Mesenteric fat pad (tissue), 1 donor: ENCODE measurements around the gene NUFIP1. TPM values are rescaled to one million over a fixed set of nuclear protein-coding genes. Genes with fewer than 3 reads are reported as not detected.
A peak's percentile ranks its signal among the peaks of the same experiment; 100 is the strongest.
"Not testable (repeated sequence)": the region's sequence is repeated elsewhere in the genome, so short reads cannot be mapped to it uniquely, and the experiment has no call there.

Experiments
- DNase-seq: peaks from one replicate; pipeline ENCODE4 v3.0.0-alpha.2; 2020; ENCODE audit warnings: low spot score
- total RNA-seq: library from RNA; stranded (reverse); fragmentation: NEBNext Ultra II Directional; extraction: Animal tissue kit (Norgen Biotek cat#: 25700); gene quantifications from one replicate; pipeline ENCODE4 v1.2.1, GENCODE V29; 2021
- donor health status: DM: yes; HTN: yes; CAD: no.

The NUFIP1 gene
- total RNA-seq, 1 donor from 2014 or later, result 5.2 TPM

DNA sequence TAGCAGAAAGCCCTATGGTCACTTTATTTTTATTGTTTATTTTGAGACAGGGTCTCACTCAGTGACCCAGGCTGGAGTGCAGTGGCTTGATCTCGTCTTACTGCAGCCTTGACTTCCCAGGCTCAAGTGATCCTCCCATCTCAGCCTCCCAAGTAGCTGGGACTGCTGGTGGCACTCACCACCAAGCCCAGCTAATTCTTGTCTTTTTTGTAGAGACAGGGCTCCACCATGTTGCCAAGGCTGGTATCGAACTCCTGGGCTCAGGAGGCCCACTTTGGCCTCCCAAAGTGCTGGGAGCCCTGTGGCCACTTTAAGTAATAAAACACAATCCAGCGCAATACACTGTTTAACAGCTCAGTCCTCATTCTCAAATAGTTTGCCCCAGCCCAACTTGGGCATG lies 69.3 kb downstream of the NUFIP1 start:
- DNase-seq, result no peak

DNA sequence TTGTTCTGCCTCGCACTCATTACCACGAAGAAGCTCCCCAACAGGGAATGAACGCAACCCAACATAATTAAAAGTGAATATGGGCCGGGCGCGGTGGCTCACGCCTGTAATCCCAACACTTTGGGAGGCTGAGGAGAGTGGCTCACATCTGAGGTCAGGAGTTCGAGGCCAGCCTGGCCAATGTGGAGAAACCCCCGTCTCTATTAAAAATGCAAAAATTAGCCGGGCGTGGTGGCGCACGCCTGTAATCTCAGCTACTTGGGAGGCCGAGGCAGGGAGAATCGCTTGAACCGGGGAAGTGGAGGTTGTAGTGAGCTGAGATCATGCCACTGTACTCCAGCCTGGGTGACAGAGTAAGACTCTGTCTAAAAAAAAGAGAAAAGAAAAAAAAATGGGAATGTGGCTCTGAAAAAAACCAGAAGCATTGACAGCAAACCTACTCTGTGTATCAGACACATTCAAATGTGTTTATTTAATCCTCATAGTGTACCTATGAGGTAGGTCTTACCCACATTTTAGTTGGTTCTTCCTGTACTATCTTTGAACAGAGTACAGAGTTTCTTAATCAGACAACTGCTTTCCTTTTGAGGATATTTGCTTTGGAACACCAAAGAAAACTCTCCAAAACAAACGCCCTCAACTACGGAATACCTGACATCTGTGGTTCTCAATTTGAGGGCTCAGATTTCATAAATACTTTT lies 70.0 kb downstream of the NUFIP1 start:
- DNase-seq, result no peak

DNA sequence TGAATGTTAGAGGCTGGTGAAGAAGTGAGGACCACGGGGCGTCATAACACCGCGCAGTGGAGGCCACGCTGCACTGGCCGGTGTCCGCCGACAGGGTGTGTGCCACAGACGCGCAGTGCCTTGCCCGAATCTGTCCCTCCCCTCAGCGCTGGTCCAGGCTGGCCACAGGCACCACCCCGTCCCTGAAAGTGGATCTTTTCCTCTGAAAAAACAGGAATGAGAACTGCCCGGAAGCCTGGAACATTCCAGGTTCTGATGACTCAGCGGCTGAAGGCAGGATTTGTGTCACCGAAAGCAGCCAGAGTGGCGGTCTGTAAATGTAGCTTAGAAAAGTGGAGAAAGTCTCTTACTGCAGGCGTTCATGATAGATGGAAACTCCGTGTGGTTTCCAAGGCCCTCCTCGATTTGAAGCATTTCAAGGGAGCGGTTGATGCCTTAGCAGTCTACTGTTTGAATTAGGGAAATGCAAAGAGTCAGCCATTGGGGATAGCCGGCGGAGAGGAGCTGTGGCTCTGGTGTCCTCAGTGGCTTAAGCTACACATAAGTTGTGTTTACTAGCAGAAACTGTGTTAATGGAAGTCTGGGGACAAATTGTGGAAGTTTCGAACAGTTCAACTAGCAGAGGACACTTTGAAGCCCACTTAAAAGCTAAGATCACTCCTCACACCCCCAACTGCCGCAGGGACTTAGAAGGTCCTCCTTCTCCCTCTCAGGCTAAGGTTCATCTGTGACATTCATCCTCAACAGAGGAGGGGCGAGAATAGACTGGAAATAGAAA lies 70.8 kb downstream of the NUFIP1 start:
- DNase-seq, result peak; percentile 95

DNA sequence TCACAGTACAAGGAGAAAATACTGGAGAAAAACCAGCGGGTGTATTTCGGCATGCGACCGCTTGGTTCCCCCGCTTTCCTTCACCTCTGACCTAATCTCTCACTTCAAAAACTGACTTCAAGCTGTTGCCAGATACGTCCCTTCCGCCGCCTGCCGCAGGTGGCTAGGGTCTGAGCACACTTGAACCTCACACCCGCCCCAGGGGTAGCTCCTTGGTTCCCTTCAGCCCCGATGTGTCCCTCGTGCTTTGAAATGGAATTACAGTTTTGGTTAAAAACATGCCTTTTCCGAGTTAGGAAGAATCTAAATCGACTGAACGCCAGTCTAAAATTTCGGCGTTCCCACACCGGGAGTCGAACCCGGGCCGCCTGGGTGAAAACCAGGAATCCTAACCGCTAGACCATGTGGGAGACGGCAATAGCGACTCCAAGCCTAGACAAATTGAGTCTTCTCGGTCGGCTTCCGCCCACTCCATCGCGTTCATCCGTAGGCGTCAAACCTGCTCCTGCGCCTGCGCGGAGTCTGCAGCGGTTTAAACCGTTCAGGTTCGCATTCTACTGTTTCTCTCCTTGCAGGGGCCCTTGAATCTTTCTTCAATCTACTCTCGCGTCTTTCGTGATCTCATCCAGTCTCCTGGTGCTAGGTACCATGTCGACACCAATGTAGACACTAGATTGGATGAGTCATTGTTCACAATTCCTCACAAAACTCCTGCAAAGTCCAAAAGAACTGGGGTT lies 71.5 kb downstream of the NUFIP1 start:
- peak; percentile 96 for DNase-seq

DNA sequence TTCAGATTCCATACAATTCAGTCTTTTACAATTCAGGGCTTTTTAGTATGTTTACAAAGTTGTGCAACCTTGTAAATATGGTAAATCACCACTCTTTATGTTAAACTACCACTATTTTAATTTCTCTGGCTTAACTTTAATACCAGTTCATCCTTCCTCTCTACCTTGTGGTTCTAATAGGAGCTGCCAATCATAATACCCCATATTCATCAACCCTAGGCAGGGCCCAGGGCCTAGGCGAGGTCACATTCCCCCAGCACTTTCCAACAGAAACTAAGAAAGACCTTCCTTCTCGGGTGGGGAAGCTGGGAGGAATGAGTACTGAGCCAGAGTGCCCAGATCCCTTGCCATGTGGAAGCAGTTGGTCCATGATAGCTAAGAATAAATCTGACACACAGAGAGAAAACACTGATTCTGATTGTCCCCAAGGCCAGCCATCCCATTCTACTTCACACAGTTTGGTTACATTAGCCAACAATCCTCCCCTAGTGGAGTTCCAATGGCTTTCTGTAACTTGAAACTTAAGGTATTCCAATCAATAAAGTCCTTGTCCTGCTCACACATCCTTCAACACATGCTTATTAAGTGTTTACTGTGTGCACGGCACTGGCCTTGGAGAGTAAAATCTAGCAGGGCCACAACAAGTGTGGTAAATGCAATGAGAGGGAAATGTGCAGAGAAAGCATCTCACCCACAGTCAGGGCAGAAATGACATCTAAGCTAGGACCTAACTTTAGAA lies 76.8 kb downstream of the NUFIP1 start:
- no peak for DNase-seq

DNA sequence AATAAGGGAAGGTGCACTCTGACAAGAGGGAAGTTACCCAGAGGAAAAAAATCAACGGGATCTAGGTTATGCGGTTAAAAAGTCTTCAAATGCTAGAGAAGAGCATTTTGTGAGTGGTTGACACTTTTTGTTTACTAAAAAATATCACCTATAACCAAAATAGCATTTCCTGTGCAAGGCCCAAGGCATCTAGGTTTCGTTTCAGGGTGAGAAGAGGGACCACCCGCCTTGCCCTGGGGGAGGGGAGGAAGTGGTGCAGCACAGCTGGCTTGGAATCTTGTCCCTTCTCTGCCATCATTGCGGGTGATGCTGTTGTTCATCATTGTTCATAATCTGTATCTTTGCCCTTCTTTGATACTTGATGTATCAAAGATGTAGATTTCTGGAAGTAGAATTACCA lies 80.6 kb downstream of the NUFIP1 start:
- no peak for DNase-seq

DNA sequence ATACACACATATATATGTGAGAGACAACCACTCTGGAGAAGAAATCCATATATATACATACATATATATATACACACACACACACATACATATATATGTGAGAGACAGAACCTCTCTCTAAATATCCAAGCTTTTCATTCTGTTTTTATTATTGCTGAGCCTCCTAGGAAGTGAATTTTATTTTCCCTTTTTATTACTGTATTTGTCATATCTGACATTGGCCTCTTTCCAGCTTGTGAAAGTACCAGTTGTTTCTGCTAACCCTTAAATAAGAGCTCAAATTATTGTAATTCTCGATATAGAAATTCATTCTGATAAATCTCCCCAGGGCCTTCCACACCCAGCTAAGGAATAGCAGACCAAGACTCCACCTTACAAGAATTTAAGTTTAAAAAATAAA lies 81.0 kb downstream of the NUFIP1 start:
- DNase-seq, result no peak

DNA sequence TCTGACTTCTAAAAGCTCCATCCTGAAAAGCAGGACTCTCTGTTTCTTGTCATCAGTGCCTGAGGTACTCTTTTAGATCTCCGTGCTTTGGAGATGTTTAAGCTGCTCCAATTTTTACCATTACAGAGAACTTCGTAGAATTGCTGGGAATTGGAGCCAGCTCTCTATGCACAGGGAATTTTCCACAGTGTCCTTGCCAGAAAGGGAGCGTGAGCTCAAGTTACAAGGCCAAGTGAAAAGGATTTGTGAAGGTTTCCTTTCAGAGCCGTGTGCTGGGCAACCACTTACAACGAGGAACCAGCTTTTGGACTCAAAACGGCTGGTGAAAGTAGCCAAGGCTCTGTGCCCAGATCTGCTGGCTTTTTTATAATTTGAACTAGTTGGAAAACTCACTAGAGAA lies 82.6 kb downstream of the NUFIP1 start:
- no peak for DNase-seq

DNA sequence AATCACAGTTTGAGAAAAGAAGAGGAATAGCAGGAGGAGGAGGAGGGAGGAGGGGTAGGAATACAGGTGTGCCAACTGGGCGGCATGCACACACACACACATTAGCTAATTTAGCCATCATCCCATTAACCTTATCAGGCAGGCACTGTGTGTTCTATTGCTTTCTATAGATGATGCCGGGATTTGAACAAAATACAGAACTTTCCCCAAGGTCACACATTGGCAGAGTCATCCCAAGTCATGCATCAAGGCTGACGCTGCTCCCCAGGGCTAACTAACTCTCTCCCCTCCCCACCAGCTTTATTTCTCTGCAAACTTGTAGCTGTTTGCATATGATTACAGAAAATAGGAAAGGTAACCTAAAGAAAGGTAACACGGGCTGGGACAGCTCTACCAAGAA lies 83.0 kb downstream of the NUFIP1 start:
- no peak for DNase-seq

DNA sequence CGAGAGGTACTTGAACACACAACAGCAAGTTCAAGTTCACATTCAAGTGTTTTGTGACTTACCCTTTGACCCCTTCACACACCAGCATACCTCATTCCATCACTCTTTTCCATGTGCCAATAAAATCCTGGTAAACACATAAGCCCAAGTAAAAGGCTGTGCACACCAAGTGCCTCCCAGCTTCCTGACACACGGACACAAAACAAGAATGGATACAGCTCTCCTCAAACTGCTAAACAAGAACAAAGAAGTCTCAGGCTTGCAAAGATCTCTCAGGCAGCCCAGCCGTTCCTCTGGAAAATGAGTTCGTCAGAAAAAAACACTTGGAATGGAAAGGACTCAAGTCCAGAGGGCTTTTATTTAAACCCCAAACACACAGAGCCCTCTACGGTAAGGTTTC lies 83.7 kb downstream of the NUFIP1 start:
- DNase-seq, result no peak

DNA sequence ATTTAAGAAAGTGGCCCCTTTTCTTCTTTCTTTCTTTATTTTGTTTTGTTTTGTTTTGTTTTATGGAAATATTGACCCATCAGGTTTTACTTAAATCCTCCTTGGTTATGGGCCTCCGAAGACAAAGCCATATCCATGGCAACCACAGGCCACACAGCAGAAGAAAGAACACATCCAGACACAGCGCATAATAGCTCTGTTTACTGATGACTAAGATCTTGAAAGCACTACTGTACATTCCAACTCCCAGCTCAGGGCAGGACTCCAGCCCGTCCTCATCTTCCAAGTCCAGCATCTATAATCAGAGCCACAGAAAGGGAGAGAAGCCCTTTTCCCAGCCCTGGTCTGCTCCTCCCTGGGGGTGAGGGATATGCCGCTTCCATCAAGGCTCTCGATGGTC lies 84.3 kb downstream of the NUFIP1 start:
- no peak for DNase-seq

DNA sequence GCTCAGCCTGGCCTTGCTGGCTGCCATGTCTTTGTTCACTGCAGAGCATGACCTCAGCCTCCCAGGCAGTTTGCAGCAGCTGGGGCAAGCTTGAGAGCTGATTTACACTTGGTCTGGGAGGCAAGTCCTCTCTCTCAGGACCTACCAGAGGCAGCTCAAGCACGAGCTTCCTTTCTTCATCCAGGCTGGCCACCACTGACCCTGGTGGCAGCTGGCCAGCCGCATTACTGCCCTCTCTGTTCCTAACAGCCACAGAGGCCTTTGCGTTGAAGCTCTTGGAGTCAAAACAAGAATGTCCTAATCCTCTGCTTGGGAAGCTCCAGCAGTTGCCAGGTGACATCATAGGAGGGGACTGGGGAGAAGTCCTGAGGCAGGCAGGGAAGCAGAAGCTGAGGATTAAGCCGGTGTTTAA lies 85.7 kb downstream of the NUFIP1 start:
- DNase-seq, result no peak

DNA sequence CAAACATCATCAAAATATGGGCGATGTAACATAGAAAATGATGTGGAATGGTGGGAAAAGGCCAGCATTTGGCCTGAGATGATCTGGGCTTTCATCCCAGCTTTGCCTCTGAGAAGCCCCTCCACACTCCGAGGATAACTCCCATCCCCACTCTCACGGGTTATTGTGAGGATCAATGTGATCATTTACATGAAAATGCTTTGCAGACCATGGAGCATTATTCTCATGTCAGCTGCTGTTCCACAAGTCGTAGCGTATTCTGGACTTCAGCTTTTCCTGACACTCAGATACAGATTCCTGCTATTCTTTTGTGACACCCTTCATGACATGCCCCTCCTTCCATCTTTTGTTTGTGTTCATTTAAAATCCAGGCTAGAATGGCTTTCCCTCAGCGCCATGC lies 86.5 kb downstream of the NUFIP1 start:
- DNase-seq, result no peak

DNA sequence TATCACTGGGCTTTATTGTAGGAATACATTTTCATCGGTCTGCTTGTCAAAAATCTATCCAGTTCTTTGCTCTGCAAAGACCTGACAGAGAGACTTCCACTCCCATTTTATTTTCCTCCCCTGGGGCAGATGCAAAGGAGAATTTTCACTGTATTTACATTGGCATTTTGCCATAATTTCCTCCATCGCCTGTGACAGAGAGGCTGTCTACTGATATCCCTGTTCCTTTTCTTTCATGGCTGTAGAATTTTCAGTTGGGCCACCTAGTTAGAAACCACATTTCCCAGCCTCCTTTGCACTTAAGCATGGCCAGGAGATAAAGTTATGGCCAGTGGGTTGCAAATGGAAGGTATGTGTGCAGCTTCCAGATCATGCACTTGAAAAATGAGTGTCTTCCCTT lies 89.3 kb downstream of the NUFIP1 start:
- no peak for DNase-seq

DNA sequence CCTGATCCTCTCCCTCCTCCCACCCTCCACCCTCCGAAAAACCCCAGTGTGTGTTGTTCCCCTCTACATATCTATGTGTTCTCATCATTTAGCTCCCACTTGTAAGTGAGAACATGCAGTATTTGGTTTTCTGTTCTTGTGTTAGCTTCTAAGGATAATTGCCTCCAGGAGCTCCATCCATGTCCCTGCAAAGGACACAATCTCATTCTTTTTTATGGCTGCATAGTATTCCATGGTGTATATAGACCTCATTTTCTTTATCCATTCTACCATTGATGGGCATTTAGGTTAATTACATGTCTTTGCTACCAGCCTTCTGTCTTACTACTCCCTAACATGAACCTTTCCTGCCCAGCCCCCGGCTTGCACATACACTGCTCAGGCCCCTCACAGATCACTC lies 91.0 kb downstream of the NUFIP1 start:
- DNase-seq, result not testable (repeated sequence)

DNA sequence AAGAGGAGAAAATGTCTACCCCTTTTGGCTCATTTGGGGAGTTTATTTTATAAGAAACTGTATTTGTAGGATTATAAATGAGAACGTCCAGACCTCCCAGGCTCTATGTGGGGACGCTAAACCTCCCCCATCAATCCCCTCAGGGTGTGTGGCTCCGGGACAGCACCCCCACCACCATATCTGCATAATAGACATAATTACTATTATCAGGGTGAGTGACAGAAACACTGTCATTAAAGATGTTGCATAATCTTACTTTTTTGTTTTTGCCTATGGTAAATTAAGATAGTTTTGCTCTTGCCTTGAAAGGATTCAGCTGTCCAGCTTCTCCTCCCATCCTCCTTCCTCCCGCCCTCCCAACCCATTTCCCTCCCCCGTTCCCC lies 93.3 kb downstream of the NUFIP1 start:
- DNase-seq, result no peak

DNA sequence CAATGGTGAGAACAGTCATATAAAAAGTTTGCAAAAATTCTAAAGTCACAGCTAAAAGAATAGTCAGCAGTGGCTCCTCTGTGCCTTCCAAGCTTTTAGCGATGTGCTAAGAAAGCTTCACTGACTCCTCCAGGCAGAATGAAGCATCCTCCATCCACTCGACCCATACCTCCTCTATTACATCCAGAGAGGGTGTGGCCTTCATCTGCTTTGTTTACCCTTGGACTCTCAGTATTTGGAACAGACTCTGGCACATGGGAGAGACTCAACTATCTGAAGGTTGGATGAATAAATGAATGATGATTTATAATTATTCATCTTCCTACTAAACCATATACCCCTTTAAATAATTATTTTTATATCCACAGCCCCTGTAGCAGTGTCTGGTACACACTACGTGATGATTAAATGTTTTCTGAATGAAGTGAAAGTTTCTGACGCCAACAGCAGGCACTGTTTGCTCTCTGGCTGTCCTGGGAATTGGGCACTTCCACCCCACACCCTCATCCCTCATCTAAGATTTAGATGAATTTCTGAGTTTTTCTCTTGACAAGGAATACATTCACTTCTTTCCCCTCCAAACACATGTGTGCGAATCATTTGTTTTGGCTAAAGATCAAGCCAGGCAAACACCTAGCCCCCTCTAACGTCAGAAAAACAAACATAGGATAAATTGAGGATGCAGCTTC lies 93.9 kb downstream of the NUFIP1 start:
- no peak for DNase-seq

DNA sequence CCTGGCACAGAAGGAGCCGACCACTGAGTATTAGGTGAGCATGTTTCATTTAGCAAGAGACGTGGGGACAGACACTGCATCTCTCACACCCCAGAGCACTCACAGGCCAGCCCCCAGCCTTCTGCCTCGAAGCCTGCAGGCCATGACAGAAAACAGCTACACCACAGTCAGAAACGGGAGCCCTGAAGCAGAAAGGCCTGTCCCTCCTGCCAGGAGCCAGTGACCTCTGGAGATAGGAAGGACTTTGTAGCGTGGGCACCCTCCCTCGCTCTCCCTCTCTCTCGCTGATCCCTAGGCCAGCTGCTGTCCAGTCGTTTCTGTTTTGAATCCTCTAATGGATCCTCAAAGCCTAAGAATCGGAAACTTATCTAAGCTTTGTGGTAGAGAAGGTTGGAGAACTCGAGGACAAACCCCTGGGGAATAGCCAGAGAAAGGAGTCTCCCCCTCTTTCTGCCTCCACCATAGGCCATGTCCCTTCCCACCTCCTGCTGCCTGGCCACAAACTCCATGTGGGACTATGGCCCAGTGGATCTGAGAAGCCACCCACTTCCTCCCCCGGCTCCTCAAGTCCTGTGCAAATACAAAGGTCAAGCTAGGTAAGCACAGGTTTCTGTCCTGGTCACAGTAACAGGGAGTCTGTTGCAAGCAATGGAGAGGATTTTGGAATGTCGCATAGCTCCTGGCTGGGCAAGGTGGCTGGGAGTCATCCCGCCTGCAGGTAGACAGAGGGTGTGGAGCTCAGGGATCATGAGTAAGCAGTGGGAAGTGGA lies 95.1 kb downstream of the NUFIP1 start:
- DNase-seq, result no peak
